ENCODE measurements around the gene HOXA3. TPM values are rescaled to one million over a fixed set of nuclear protein-coding genes. Genes with fewer than 3 reads are reported as not detected.

The HOXA3 gene
- total and polyA plus RNA-seq, 2 of the 13 experiments (the other 11 are each of a cell fraction or from before 2014, with no cell fraction given), result 2.9 to 4.6 TPM

GRCh38 chr7:27130540-27131389 is 21.6 kb downstream of the HOXA3 start, which contains the start of gene HOXA4 (continued):
- 0 out of 2 replicates have a peak, but pooled peaks have one; percentile 35 for TF ChIP-seq ZNF431 (CRISPR knock-in tag; IDR thresholded peaks at IDR 0.05; ENCODE audit: borderline replicate concordance, low read depth)
- peak; percentile 87; the same call in 1 of the 2 replicates for TF ChIP-seq ARHGAP35 (CRISPR knock-in tag; IDR thresholded peaks at IDR 0.05; ENCODE audit: borderline replicate concordance)
- peak; percentile 82; the same call in 1 of the 2 replicates for TF ChIP-seq SMYD3 (CRISPR knock-in tag; IDR thresholded peaks at IDR 0.05)
- TF ChIP-seq ZSCAN5A (CRISPR knock-in tag; IDR thresholded peaks at IDR 0.05; ENCODE audit: borderline replicate concordance), result peak; percentile 68; the same call in 1 of the 2 replicates
- TF ChIP-seq, protein P1, sequence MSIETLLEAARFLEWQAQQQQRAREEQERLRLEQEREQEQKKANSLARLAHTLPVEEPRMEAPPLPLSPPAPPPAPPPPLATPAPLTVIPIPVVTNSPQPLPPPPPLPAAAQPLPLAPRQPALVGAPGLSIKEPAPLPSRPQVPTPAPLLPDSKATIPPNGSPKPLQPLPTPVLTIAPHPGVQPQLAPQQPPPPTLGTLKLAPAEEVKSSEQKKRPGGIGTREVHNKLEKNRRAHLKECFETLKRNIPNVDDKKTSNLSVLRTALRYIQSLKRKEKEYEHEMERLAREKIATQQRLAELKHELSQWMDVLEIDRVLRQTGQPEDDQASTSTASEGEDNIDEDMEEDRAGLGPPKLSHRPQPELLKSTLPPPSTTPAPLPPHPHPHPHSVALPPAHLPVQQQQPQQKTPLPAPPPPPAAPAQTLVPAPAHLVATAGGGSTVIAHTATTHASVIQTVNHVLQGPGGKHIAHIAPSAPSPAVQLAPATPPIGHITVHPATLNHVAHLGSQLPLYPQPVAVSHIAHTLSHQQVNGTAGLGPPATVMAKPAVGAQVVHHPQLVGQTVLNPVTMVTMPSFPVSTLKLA (IDR thresholded peaks at IDR 0.05), result peak; percentile 66
- TF ChIP-seq ZNF850 (CRISPR knock-in tag; conservative IDR thresholded peaks at IDR 0.05), result no peak; the same call in 1 of the 2 replicates
- peak; percentile 84 for TF ChIP-seq GMEB1 (CRISPR knock-in tag; IDR thresholded peaks at IDR 0.05; ENCODE audit: borderline replicate concordance)
- TF ChIP-seq SP1 (IDR thresholded peaks at IDR 0.05), result no peak
- TF ChIP-seq SP1 (CRISPR knock-in tag; IDR thresholded peaks at IDR 0.05), result 0 out of 2 replicates have a peak, but pooled peaks have one; percentile 52
- TF ChIP-seq ZBTB38 (CRISPR knock-in tag; IDR thresholded peaks at IDR 0.05), result peak; percentile 95; the same call in 1 of the 2 replicates
- peak; percentile 50; the same call in 1 of the 2 replicates for TF ChIP-seq RAD21 (CRISPR knock-in tag; IDR thresholded peaks at IDR 0.05)
- peak; percentile 83 for TF ChIP-seq PATZ1 (CRISPR knock-in tag; IDR thresholded peaks at IDR 0.05)
- TF ChIP-seq ZNF572 (CRISPR knock-in tag; IDR thresholded peaks at IDR 0.05), result no peak
- TF ChIP-seq, protein P2, sequence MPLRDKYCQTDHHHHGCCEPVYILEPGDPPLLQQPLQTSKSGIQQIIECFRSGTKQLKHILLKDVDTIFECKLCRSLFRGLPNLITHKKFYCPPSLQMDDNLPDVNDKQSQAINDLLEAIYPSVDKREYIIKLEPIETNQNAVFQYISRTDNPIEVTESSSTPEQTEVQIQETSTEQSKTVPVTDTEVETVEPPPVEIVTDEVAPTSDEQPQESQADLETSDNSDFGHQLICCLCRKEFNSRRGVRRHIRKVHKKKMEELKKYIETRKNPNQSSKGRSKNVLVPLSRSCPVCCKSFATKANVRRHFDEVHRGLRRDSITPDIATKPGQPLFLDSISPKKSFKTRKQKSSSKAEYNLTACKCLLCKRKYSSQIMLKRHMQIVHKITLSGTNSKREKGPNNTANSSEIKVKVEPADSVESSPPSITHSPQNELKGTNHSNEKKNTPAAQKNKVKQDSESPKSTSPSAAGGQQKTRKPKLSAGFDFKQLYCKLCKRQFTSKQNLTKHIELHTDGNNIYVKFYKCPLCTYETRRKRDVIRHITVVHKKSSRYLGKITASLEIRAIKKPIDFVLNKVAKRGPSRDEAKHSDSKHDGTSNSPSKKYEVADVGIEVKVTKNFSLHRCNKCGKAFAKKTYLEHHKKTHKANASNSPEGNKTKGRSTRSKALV (CRISPR knock-in tag; IDR thresholded peaks at IDR 0.05), result no peak
- peak; percentile 52; the same call in 1 of the 2 replicates for TF ChIP-seq KDM1A (CRISPR knock-in tag; IDR thresholded peaks at IDR 0.05)
- no peak for TF ChIP-seq ISX (CRISPR knock-in tag; conservative IDR thresholded peaks at IDR 0.05)

Measured in HepG2 (cell line).